Osteocyte (in vitro differentiated cells): ENCODE measurements around the gene ATP8B4. TPM values are rescaled to one million over a fixed set of nuclear protein-coding genes. Genes with fewer than 3 reads are reported as not detected.

ENCODE experiments used
- DNase-seq: peaks from one replicate; pipeline ENCODE4 v3.0.0; 2021; ENCODE audit warnings: mixed read lengths; ENCODE audit not compliant: unreplicated experiment; ENCODE audit errors: extremely low spot score
- H3K27ac Mint-ChIP-seq: one replicate; pipeline ENCODE4 v1.8.0; 2021; ENCODE audit warnings: mild to moderate bottlenecking, mixed read lengths; ENCODE audit not compliant: unreplicated experiment
- H3K27me3 Mint-ChIP-seq: one replicate; pipeline ENCODE4 v1.8.0; 2021; ENCODE audit warnings: mixed read lengths; ENCODE audit not compliant: unreplicated experiment
- H3K36me3 Mint-ChIP-seq: one replicate; pipeline ENCODE4 v1.8.0; 2021; ENCODE audit warnings: mixed read lengths; ENCODE audit not compliant: unreplicated experiment
- H3K4me1 Mint-ChIP-seq: one replicate; pipeline ENCODE4 v1.8.0; 2021; ENCODE audit warnings: mixed read lengths; ENCODE audit not compliant: unreplicated experiment
- H3K4me3 Mint-ChIP-seq: one replicate; pipeline ENCODE4 v1.8.0; 2021; ENCODE audit warnings: mild to moderate bottlenecking, moderate library complexity, mixed read lengths; ENCODE audit not compliant: unreplicated experiment
- H3K9me3 Mint-ChIP-seq: one replicate; pipeline ENCODE4 v1.8.0; 2021; ENCODE audit warnings: mixed read lengths; ENCODE audit not compliant: unreplicated experiment
- total RNA-seq: library from RNA; stranded (reverse); gene quantifications from 2 replicates; pipeline ENCODE4 v1.2.1, GENCODE V29; 2021
- TF ChIP-seq, protein P1 (sequence below): fragments of 200-600 bp; sonication (generic); IDR thresholded peaks from 2 replicates; pipeline ENCODE4 v1.5.0; 2021; ENCODE audit warnings: antibody characterized with exemption, mild to moderate bottlenecking, moderate library complexity

ATP8B4 gene
- total RNA-seq, 1 donor from 2014 or later, result not detected

DNA sequence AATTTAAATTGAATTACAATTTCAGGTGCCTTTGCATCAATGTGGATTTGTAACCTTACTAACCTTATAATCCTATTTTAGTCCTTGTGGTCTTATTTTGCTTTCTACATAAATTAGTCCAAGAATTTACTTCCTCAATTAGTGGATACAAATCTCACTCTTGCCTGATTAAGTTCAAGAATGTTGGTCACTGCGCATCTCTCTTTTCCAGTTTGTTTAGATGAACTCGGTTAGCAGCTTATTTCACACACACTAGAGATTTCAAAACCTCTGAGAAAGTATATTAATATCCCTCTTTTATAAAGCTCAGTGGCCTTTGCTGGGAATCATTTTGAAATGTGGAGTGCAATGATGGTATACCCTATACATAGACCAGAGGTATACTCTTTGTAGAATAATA is 254.8 kb downstream of the ATP8B4 start:
- Mint-ChIP-seq H3K9me3 (no peaks in the 10 kb centered on the region), H3K4me3 (no peak overlapping the region), H3K27ac (no peak overlapping the region), H3K36me3 (no peaks in the 10 kb centered on the region), H3K4me1 (no peaks in the 10 kb centered on the region), H3K27me3 (peaks cover 21% of the 10 kb centered on the region)
- TF ChIP-seq, protein P1, sequence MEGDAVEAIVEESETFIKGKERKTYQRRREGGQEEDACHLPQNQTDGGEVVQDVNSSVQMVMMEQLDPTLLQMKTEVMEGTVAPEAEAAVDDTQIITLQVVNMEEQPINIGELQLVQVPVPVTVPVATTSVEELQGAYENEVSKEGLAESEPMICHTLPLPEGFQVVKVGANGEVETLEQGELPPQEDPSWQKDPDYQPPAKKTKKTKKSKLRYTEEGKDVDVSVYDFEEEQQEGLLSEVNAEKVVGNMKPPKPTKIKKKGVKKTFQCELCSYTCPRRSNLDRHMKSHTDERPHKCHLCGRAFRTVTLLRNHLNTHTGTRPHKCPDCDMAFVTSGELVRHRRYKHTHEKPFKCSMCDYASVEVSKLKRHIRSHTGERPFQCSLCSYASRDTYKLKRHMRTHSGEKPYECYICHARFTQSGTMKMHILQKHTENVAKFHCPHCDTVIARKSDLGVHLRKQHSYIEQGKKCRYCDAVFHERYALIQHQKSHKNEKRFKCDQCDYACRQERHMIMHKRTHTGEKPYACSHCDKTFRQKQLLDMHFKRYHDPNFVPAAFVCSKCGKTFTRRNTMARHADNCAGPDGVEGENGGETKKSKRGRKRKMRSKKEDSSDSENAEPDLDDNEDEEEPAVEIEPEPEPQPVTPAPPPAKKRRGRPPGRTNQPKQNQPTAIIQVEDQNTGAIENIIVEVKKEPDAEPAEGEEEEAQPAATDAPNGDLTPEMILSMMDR, result no peak
- DNase-seq, result no peak

DNA sequence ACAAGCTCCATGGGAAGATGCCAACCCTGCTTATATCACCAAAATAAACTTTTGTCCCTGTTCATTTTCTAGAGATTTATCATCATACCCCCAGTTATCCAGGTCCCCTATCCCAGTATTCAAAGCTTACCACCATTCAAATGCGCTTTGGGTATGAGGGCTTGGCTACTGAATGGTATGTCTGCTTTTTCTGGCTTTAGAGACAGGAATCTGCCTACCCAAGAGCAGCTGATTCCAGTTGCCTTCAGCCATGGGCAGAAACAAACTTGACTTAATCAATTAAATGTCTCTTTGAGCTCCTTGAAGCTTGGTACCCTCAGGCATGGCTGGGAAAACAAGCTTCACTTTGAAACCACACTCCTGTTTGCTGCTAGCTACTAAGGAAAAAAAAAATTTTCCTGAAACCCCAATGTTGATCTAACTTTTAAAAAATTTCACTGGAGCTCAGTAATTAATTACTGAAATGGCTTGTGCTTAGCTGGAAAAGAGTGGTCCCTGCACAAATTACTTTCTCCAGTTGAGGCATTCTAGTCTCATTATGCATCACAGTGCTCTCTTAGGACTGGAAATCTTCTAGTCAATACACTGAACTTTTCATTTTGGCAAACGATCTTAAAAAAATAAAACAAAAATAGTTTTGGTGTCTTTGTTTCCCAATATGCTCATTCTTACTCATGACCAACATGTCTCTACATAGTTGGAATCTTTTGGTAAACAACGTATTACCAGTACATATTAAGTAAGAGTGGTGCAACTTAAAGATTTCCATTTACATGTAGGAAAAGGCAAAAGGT is 255.4 kb downstream of the ATP8B4 start:
- no peak overlapping the region for H3K4me3 Mint-ChIP-seq
- DNase-seq, result no peak
- H3K27ac Mint-ChIP-seq, result no peak overlapping the region
- no peaks in the 10 kb centered on the region for H3K9me3 Mint-ChIP-seq
- H3K36me3 Mint-ChIP-seq, result no peaks in the 10 kb centered on the region
- H3K4me1 Mint-ChIP-seq, result no peaks in the 10 kb centered on the region
- peaks cover 21% of the 10 kb centered on the region for H3K27me3 Mint-ChIP-seq
- TF ChIP-seq, protein P1, result no peak

DNA sequence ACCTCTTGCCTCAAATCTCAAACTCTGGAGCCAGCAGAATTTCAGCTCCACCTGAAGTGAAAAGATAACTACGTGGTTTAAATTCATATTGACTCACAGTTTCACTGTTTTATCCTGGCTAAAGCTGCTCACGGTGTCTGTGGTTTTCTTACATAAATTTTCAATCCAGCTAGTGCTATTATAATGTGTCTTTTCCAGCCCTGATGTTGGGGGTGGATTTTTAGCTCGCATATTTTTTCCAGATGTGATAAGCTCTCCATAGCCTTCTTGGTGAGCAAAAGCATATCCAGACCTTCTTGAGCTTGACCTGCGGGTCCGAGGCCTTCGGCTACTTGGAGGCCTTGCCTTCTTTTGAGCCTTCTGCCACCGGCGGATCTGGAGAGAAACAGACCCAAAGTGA is 258.9 kb downstream of the ATP8B4 start:
- no peak overlapping the region for H3K4me3 Mint-ChIP-seq
- no peaks in the 10 kb centered on the region for H3K9me3 Mint-ChIP-seq
- peaks cover 2% of the 10 kb centered on the region for H3K4me1 Mint-ChIP-seq

DNA sequence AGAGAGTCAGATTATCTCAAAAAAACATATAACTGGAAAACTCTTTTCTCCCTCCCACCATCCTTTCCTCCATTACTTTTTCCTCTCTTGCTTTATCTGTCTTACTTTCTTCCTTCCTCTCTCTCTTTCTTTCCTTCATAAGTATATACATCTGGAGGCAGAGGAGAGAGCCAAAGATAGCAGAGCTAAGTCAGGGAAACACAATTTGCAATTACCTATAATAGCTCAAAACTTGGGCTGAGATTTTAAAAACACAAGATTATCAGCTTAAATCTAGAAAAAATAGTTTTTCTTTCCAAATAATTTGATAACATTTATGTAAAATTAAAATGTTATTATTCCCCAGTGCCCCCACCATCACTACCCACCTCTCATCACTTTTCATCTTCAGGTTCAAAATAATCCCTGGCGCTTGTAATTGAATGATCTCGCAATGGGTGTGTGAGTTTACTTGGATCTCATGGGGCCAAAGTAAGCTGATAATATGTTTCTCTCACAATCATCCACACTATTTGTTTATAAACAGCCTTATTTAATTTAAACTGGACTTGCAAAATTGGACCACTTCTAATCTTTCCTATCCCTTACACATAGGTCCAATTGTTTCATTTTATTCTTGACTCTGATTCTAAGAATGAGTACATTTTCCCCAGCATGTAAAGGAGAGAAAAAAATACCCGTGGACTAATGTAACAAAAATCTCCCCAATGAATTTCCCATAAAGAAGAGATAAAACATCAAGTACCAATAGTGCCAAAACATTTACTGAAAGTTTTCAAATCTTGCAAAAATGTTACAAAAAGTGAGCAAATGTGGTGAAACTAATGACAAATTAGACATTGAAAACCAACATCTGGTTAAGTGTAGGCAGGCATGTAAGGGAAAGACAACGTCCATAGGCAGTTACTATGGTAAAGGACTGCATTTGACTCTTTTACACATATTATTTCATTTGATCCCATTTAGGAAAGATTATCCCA is 261.2 kb downstream of the ATP8B4 start:
- TF ChIP-seq, protein P1, result no peak
- Mint-ChIP-seq H3K9me3 (no peaks in the 10 kb centered on the region), H3K4me1 (peaks cover 2% of the 10 kb centered on the region), H3K4me3 (no peak overlapping the region), H3K27ac (no peak overlapping the region), H3K27me3 (peaks cover 4% of the 10 kb centered on the region), H3K36me3 (no peaks in the 10 kb centered on the region)
- no peak for DNase-seq

More for the DNA sequence above, 258.9 kb downstream of the ATP8B4 start:
- no peak for DNase-seq
- H3K27ac Mint-ChIP-seq, result no peak overlapping the region
- TF ChIP-seq, protein P1, result no peak
- no peaks in the 10 kb centered on the region for H3K36me3 Mint-ChIP-seq
- peaks cover 4% of the 10 kb centered on the region for H3K27me3 Mint-ChIP-seq
